ENCODE data around the gene EFHC1. TPM values are rescaled to one million over a fixed set of nuclear protein-coding genes. Genes with fewer than 3 reads are reported as not detected.

Gene EFHC1
- total and polyA plus RNA-seq, 2 of the 13 experiments (the other 11 are each of a cell fraction or from before 2014, with no cell fraction given): 23.4 to 29.5 TPM

DNA sequence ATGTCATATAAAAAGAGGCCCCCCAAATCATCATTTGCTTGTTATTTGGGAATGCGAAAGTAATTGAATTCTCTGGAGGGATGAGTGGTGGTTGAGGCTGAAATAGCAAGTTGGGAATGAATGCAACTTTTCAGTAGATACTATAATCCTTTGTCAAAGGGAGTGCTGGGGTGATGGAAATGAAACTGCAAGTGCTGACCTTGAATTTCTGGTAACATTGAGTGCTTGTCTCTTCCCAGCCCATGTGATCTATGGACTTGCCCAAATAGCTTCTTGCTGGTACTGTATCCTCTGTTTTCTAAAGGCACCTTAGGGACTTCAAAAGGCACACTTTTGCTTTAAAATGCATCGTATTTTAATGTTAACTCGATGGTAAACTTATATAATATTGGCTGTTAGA lies 43.4 kb upstream of the EFHC1 start (continued):
- peak; percentile 44; the same call in 1 of the 2 replicates for TF ChIP-seq PITX1 (CRISPR knock-in tag; IDR thresholded peaks at IDR 0.05)
- peak; percentile 40; the same call in 1 of the 2 replicates for TF ChIP-seq ZSCAN9 (CRISPR knock-in tag; IDR thresholded peaks at IDR 0.05; ENCODE audit: borderline replicate concordance)
- TF ChIP-seq RBM22 (optimal IDR thresholded peaks at IDR 0.05; ENCODE audit: low read length): peak; percentile 55
- TF ChIP-seq TBL1XR1 (IDR thresholded peaks at IDR 0.05; ENCODE audit: borderline replicate concordance, low read length, partially characterized antibody): no peak
- TF ChIP-seq KDM1A (CRISPR knock-in tag; IDR thresholded peaks at IDR 0.05): no peak
- TF ChIP-seq, protein P1, sequence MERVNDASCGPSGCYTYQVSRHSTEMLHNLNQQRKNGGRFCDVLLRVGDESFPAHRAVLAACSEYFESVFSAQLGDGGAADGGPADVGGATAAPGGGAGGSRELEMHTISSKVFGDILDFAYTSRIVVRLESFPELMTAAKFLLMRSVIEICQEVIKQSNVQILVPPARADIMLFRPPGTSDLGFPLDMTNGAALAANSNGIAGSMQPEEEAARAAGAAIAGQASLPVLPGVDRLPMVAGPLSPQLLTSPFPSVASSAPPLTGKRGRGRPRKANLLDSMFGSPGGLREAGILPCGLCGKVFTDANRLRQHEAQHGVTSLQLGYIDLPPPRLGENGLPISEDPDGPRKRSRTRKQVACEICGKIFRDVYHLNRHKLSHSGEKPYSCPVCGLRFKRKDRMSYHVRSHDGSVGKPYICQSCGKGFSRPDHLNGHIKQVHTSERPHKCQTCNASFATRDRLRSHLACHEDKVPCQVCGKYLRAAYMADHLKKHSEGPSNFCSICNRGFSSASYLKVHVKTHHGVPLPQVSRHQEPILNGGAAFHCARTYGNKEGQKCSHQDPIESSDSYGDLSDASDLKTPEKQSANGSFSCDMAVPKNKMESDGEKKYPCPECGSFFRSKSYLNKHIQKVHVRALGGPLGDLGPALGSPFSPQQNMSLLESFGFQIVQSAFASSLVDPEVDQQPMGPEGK (CRISPR knock-in tag; IDR thresholded peaks at IDR 0.05): 0 out of 2 replicates have a peak, but pooled peaks have one; percentile 11
- peak; percentile 78 for TF ChIP-seq GATAD2A (CRISPR knock-in tag; IDR thresholded peaks at IDR 0.05)
- TF ChIP-seq KAT8 (CRISPR knock-in tag; IDR thresholded peaks at IDR 0.05): 0 out of 2 replicates have a peak, but pooled peaks have one; percentile 27
- TF ChIP-seq POLR2A (IDR thresholded peaks at IDR 0.05; ENCODE audit: insufficient read depth in 1 of 2, low read depth in 2 of 2, low read length in 2 of 2): no peak
- peak; percentile 51; the same call in 1 of the 2 replicates for TF ChIP-seq ZNF331 (CRISPR knock-in tag; IDR thresholded peaks at IDR 0.05)
- TF ChIP-seq ZNF24 (IDR thresholded peaks at IDR 0.05): peak; percentile 81
- no peak for TF ChIP-seq ZNF629 (CRISPR knock-in tag; conservative IDR thresholded peaks at IDR 0.05)
- TF ChIP-seq RARA (CRISPR knock-in tag; IDR thresholded peaks at IDR 0.05): 0 out of 2 replicates have a peak, but pooled peaks have one; percentile 28
- no peak for TF ChIP-seq CBX2 (IDR thresholded peaks at IDR 0.05; ENCODE audit: low read depth, low read length)
- no peak for TF ChIP-seq CBX2 (CRISPR knock-in tag; IDR thresholded peaks at IDR 0.05; ENCODE audit: low read depth)
- TF ChIP-seq ZNF335 (CRISPR knock-in tag; IDR thresholded peaks at IDR 0.05): no peak
- TF ChIP-seq ZSCAN20 (CRISPR knock-in tag; IDR thresholded peaks at IDR 0.05; ENCODE audit: borderline replicate concordance): no peak
- TF ChIP-seq, protein P2, sequence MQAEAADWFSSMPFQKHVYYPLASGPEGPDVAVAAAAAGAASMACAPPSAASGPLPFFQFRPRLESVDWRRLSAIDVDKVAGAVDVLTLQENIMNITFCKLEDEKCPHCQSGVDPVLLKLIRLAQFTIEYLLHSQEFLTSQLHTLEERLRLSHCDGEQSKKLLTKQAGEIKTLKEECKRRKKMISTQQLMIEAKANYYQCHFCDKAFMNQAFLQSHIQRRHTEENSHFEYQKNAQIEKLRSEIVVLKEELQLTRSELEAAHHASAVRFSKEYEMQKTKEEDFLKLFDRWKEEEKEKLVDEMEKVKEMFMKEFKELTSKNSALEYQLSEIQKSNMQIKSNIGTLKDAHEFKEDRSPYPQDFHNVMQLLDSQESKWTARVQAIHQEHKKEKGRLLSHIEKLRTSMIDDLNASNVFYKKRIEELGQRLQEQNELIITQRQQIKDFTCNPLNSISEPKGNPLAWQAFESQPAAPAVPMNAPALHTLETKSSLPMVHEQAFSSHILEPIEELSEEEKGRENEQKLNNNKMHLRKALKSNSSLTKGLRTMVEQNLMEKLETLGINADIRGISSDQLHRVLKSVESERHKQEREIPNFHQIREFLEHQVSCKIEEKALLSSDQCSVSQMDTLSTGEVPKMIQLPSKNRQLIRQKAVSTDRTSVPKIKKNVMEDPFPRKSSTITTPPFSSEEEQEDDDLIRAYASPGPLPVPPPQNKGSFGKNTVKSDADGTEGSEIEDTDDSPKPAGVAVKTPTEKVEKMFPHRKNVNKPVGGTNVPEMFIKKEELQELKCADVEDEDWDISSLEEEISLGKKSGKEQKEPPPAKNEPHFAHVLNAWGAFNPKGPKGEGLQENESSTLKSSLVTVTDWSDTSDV (CRISPR knock-in tag; IDR thresholded peaks at IDR 0.05): no peak
- peak; percentile 45; the same call in 1 of the 2 replicates for TF ChIP-seq KDM5A (IDR thresholded peaks at IDR 0.05; ENCODE audit: borderline replicate concordance, low read length)
- TF ChIP-seq NCOA2 (CRISPR knock-in tag; IDR thresholded peaks at IDR 0.05): peak; percentile 43
- no peak for TF ChIP-seq MLX (CRISPR knock-in tag; IDR thresholded peaks at IDR 0.05)
- no peak for TF ChIP-seq FOXA1 (IDR thresholded peaks at IDR 0.05)
- 0 out of 2 replicates have a peak, but pooled peaks have one; percentile 30 for TF ChIP-seq FOXA1 (CRISPR knock-in tag; IDR thresholded peaks at IDR 0.05)
- peak; percentile 49; the same call in 1 of the 2 replicates for TF ChIP-seq ZNF614 (CRISPR knock-in tag; IDR thresholded peaks at IDR 0.05; ENCODE audit: borderline replicate concordance)
- TF ChIP-seq LCORL (IDR thresholded peaks at IDR 0.05): no peak
- TF ChIP-seq LCORL (CRISPR knock-in tag; IDR thresholded peaks at IDR 0.05): peak; percentile 43; the same call in 1 of the 2 replicates
- no peak for TF ChIP-seq DPF2 (CRISPR knock-in tag; IDR thresholded peaks at IDR 0.05; ENCODE audit: borderline replicate concordance, low read depth)
- no peak for TF ChIP-seq HNRNPUL1 (IDR thresholded peaks at IDR 0.05; ENCODE audit: low read depth, low read length)
